Mammary epithelial cell (primary cell): ENCODE measurements around the gene TMEM50A.
"Not testable (repeated sequence)": the region's sequence is repeated elsewhere in the genome, so short reads cannot be mapped to it uniquely, and the experiment has no call there.

Source experiments
- CTCF ChIP-seq, 2 donors: IDR thresholded peaks in 1 of 2; conservative IDR thresholded peaks in 1 of 2; 2 replicates each; pipeline ENCODE4 v1.5.1; 2011 to 2012; ENCODE audit warnings: inconsistent platforms in 2 of 2, low read length in 2 of 2, mild to moderate bottlenecking in 2 of 2, control low read depth in 1 of 2, low read depth in 1 of 2; ENCODE audit not compliant: insufficient read depth in 1 of 2; ENCODE audit errors: extremely low read depth in 1 of 2
- EZH2 ChIP-seq: IDR thresholded peaks from 2 replicates; pipeline ENCODE4 v1.6.1; 2012; ENCODE audit warnings: low read length, inconsistent platforms, borderline replicate concordance

DNA sequence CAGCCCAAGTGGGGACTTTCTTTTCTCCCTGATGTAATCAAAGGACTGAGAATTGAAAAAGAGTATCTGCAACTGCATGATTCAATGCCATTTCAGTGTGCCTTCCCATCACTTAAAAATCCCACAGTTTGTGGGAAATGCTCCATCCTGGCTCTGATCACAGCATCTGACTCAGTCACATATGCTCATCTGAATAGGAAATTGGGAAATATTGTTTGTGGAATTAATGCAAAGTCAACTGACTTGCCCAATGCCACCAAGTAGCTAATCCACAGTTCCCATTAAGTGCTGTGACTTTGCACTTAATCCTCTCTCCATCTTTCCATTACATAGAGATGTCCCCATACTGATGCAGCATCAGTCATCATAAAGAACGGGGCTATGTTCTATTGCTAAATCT, 45.0 kb downstream of the TMEM50A start:
- TF ChIP-seq CTCF (conservative IDR thresholded peaks at IDR 0.05 in 1 of 2, IDR thresholded peaks at IDR 0.05 in 1 of 2; ENCODE audit: extremely low read depth in 1 of 2, insufficient read depth in 1 of 2, low read depth in 1 of 2, low read length in 2 of 2); EZH2: not testable (repeated sequence)
